GM12892 (cell line): Measurements from ENCODE around the gene CACNG8.

ENCODE experiments used
- POLR2A ChIP-seq: IDR thresholded peaks from 2 replicates; pipeline ENCODE4 v1.6.1; 2011; ENCODE audit warnings: low read depth, low read length, control low read depth
- POLR2AphosphoS5 ChIP-seq: IDR thresholded peaks from 2 replicates; pipeline ENCODE4 v1.6.1; 2011; ENCODE audit warnings: low read depth, low read length, control low read depth

DNA sequence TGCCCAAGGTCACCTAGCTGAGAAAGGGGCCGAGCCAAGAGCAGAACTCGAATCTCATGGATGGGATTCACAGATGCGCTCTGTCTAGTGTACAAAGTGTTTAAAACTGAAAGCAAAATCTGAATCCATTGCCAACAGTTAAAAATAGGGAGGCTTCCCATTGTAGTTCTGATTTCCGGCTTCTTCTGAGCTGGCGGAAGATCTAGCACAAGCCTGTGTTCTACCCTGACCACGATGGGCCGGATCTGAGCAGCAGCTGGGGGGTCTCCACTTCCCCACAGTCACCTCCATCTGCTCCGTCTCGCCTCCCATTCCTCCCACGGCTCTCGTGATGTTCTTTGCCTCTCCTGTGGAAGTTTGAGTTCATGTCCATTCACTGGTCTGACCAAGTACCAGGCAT is 2.4 kb downstream of the CACNG8 start:
- TF ChIP-seq POLR2A (no peak), POLR2AphosphoS5 (no peak)
